ENCODE results near the gene RNF126. TPM values are rescaled to one million over a fixed set of nuclear protein-coding genes. Genes with fewer than 3 reads are reported as not detected.

RNF126 gene
- total RNA-seq, 1 experiment from 2014 or later = 93.3 TPM

DNA sequence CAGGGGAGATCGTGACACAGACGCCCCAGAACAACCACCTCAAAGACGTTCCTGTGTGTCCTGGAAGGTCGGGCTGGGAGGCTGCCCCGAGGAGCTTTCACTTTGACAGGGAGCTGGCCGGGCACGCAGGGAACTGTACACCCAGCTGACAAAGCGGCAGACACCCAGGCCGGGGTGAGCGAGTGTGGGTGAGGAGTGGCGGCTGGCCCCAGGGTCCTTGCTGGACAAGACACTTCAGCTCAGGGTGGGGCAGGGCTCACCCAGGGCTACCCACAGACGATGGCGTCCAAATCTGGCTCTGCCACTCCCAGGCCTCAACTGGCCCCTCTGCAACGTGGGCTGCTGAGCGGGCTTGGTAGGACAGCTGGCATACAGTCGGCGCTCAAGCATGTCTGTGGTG, 21.3 kb downstream of the RNF126 start:
- no peaks in the 10 kb centered on the region for H3K9me3 ChIP-seq (ENCODE audit: low read depth, low read length, poor library complexity, severe bottlenecking)
- ChIA-PET POLR2A (ENCODE audit: low non-redundant PET) (interaction anchor here (0.8 kb wide), 1 partner anchor 15 kb away, joined by 4 read pairs; no protein-coding TSS in a partner anchor), CTCF (no interaction called here)
- no peak overlapping the region for H3K4me3 ChIP-seq (ENCODE audit: low read depth, low read length, poor library complexity, severe bottlenecking)
- intact Hi-C loops (cut with micrococcal nuclease; ENCODE audit: unreplicated experiment) = no loop called here
- no peaks in the 10 kb centered on the region for H3K4me1 ChIP-seq (ENCODE audit: insufficient read depth, low read length, poor library complexity, severe bottlenecking)
- TF ChIP-seq EZH2 (IDR thresholded peaks at IDR 0.05; ENCODE audit: borderline replicate concordance, low read depth, low read length, poor library complexity, severe bottlenecking) = no peak
- TF ChIP-seq, protein P1, sequence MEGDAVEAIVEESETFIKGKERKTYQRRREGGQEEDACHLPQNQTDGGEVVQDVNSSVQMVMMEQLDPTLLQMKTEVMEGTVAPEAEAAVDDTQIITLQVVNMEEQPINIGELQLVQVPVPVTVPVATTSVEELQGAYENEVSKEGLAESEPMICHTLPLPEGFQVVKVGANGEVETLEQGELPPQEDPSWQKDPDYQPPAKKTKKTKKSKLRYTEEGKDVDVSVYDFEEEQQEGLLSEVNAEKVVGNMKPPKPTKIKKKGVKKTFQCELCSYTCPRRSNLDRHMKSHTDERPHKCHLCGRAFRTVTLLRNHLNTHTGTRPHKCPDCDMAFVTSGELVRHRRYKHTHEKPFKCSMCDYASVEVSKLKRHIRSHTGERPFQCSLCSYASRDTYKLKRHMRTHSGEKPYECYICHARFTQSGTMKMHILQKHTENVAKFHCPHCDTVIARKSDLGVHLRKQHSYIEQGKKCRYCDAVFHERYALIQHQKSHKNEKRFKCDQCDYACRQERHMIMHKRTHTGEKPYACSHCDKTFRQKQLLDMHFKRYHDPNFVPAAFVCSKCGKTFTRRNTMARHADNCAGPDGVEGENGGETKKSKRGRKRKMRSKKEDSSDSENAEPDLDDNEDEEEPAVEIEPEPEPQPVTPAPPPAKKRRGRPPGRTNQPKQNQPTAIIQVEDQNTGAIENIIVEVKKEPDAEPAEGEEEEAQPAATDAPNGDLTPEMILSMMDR (conservative IDR thresholded peaks at IDR 0.05; ENCODE audit: low read depth, low read length) = no peak
- H3K27ac ChIP-seq (ENCODE audit: low read depth, low read length, poor library complexity, severe bottlenecking) = no peak overlapping the region
- BruUV-seq (replicated peaks) = no TSS peak
- H3K36me3 ChIP-seq (ENCODE audit: insufficient read depth, low read length, poor library complexity, severe bottlenecking) = peaks cover 14% of the 10 kb centered on the region
- H3K27me3 ChIP-seq (replicated peaks; ENCODE audit: insufficient read depth, low read depth, low read length, poor library complexity) = no peaks in the 10 kb centered on the region
- DNase-seq (ENCODE audit: low spot score) = no peak

DNA sequence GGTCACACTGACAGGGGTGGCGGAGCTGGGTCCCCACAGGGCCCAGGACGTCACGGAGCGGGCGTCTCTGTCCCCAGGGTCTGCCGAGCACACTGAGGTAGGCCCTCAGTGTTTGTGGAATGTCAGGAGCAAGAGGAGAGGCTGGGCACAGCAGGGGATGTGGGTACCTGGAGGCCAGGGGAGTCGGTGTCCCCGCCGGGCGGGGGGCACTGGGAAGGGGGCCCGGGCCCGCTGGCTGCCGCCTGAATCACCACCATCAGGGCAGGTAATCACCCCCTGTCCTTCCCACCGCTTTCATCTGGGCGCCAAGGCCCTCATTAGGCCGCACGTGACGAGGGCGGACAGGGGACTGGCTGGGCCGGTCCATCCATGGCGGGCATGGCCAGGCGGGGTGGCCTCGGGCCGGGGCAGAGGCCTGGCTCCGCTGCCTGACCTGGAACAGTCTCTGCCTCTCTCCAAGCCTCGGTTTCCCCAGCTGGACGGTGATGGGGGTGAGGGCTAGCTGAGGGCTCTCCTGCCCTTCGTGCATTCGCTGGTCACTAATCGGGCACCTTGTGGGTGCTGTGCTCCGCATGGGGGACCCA, 22.3 kb downstream of the RNF126 start:
- Histone ChIP-seq H3K36me3 (ENCODE audit: insufficient read depth, low read length, poor library complexity, severe bottlenecking) (peaks cover 4% of the 10 kb centered on the region), H3K27me3 (replicated peaks; ENCODE audit: insufficient read depth, low read depth, low read length, poor library complexity) (no peaks in the 10 kb centered on the region), H3K9me3 (ENCODE audit: low read depth, low read length, poor library complexity, severe bottlenecking) (no peaks in the 10 kb centered on the region), H3K4me1 (ENCODE audit: insufficient read depth, low read length, poor library complexity, severe bottlenecking) (no peaks in the 10 kb centered on the region), H3K4me3 (ENCODE audit: low read depth, low read length, poor library complexity, severe bottlenecking) (no peak overlapping the region), H3K27ac (ENCODE audit: low read depth, low read length, poor library complexity, severe bottlenecking) (no peak overlapping the region)
- POLR2A ChIA-PET (ENCODE audit: low non-redundant PET) = no interaction called here
- CTCF ChIA-PET = no interaction called here
- DNase-seq (ENCODE audit: low spot score) = no peak
- intact Hi-C loops (cut with micrococcal nuclease; ENCODE audit: unreplicated experiment) = no loop called here
- TF ChIP-seq EZH2 (IDR thresholded peaks at IDR 0.05; ENCODE audit: borderline replicate concordance, low read depth, low read length, poor library complexity, severe bottlenecking) = no peak
- TF ChIP-seq, protein P1 (conservative IDR thresholded peaks at IDR 0.05; ENCODE audit: low read depth, low read length) = no peak
- no TSS peak for BruUV-seq (replicated peaks)

DNA sequence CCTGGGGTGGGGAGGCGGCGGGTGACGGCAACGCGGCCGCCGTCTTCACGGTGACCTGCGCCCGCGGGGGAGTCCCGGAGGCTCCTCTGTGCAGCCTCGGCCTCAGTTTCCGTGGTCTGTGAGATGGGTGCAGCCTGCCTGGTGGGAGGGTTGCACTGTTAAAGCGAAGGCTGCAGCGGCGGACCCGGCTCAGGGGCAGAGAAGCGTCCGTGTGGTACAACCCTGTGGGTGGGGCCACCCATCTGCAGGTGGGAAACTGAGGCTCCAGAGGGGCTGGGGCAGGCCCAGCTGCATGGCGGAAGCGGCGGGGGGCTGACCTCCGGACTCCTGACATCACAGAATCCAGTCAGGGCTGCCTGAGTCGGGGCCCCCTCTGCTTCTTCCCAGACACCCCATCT, 22.9 kb downstream of the RNF126 start:
- Histone ChIP-seq H3K4me1 (ENCODE audit: insufficient read depth, low read length, poor library complexity, severe bottlenecking) (no peaks in the 10 kb centered on the region), H3K36me3 (ENCODE audit: insufficient read depth, low read length, poor library complexity, severe bottlenecking) (no peaks in the 10 kb centered on the region), H3K9me3 (ENCODE audit: low read depth, low read length, poor library complexity, severe bottlenecking) (no peaks in the 10 kb centered on the region), H3K4me3 (ENCODE audit: low read depth, low read length, poor library complexity, severe bottlenecking) (peak overlapping the region; percentile 53), H3K27ac (ENCODE audit: low read depth, low read length, poor library complexity, severe bottlenecking) (no peak overlapping the region), H3K27me3 (replicated peaks; ENCODE audit: insufficient read depth, low read depth, low read length, poor library complexity) (no peaks in the 10 kb centered on the region)
- DNase-seq (ENCODE audit: low spot score) = no peak
- no TSS peak for BruUV-seq (replicated peaks)
- no peak for TF ChIP-seq EZH2 (IDR thresholded peaks at IDR 0.05; ENCODE audit: borderline replicate concordance, low read depth, low read length, poor library complexity, severe bottlenecking)
- TF ChIP-seq, protein P1 (conservative IDR thresholded peaks at IDR 0.05; ENCODE audit: low read depth, low read length) = no peak
- POLR2A ChIA-PET (ENCODE audit: low non-redundant PET) = no interaction called here
- CTCF ChIA-PET = no interaction called here
- intact Hi-C loops (cut with micrococcal nuclease; ENCODE audit: unreplicated experiment) = no loop called here

All from A673 (cell line).